DMS53 (cell line): ENCODE data around the gene GPATCH1.
"Not testable (repeated sequence)": the region's sequence is repeated elsewhere in the genome, so short reads cannot be mapped to it uniquely, and the experiment has no call there.

Source experiments
- DNase-seq: peaks from one replicate; lab custom pipeline; 2025; lab: John Stamatoyannopoulos, UW

The GPATCH1 gene

GRCh38 chr19:33080761-33081681 is at the start of gene GPATCH1:
Gene GPATCH1 (plus strand): TSS chr19:33081181. CDS start chr19:33081194, 13 bp downstream.
- peak; percentile 98 for DNase-seq

- DNase-seq, result no peak
These were observed 48.7 kb upstream of the GPATCH1 start for GRCh38 chr19:33032218-33032781.

GRCh38 chr19:33035461-33035860 is 45.5 kb upstream of the GPATCH1 start:
- DNase-seq, result no peak

GRCh38 chr19:33036370-33037167 is 44.4 kb upstream of the GPATCH1 start:
- DNase-seq, result not testable (repeated sequence)

GRCh38 chr19:33037168-33038025 is 43.6 kb upstream of the GPATCH1 start:
- DNase-seq, result not testable (repeated sequence)

- DNase-seq, result no peak
These were observed 41.8 kb upstream of the GPATCH1 start for GRCh38 chr19:33039108-33039599.

GRCh38 chr19:33039815-33040214 is 41.2 kb upstream of the GPATCH1 start:
- no peak for DNase-seq

- no peak for DNase-seq
These were observed 39.8 kb upstream of the GPATCH1 start for GRCh38 chr19:33040994-33041827.

GRCh38 chr19:33041828-33042160 is 39.2 kb upstream of the GPATCH1 start:
- DNase-seq, result not testable (repeated sequence)

- DNase-seq, result no peak
These were observed 33.6 kb upstream of the GPATCH1 start for GRCh38 chr19:33047422-33047821.

GRCh38 chr19:33048806-33049676 is 31.9 kb upstream of the GPATCH1 start:
- no peak for DNase-seq

GRCh38 chr19:33050110-33050509 is 30.9 kb upstream of the GPATCH1 start:
- DNase-seq, result no peak

GRCh38 chr19:33052352-33052972 is 28.5 kb upstream of the GPATCH1 start:
- DNase-seq, result peak; percentile 63

- DNase-seq, result peak; percentile 62
These were observed 26.4 kb upstream of the GPATCH1 start for GRCh38 chr19:33054623-33055022.

- no peak for DNase-seq
These were observed 25.3 kb upstream of the GPATCH1 start for GRCh38 chr19:33055718-33056117.

- DNase-seq, result no peak
These were observed 20.4 kb upstream of the GPATCH1 start for GRCh38 chr19:33060586-33060985.

GRCh38 chr19:33062902-33063301 is 18.1 kb upstream of the GPATCH1 start:
- no peak for DNase-seq

- DNase-seq, result peak; percentile 77
These were observed 17.6 kb upstream of the GPATCH1 start for GRCh38 chr19:33063356-33063752.
